ENCODE data around the gene MAD1L1. TPM values are rescaled to one million over a fixed set of nuclear protein-coding genes. Genes with fewer than 3 reads are reported as not detected.

MAD1L1 gene
- total and polyA plus RNA-seq, 2 of the 13 experiments (the other 11 are each of a cell fraction or from before 2014, with no cell fraction given): 17.4 to 64.7 TPM

DNA sequence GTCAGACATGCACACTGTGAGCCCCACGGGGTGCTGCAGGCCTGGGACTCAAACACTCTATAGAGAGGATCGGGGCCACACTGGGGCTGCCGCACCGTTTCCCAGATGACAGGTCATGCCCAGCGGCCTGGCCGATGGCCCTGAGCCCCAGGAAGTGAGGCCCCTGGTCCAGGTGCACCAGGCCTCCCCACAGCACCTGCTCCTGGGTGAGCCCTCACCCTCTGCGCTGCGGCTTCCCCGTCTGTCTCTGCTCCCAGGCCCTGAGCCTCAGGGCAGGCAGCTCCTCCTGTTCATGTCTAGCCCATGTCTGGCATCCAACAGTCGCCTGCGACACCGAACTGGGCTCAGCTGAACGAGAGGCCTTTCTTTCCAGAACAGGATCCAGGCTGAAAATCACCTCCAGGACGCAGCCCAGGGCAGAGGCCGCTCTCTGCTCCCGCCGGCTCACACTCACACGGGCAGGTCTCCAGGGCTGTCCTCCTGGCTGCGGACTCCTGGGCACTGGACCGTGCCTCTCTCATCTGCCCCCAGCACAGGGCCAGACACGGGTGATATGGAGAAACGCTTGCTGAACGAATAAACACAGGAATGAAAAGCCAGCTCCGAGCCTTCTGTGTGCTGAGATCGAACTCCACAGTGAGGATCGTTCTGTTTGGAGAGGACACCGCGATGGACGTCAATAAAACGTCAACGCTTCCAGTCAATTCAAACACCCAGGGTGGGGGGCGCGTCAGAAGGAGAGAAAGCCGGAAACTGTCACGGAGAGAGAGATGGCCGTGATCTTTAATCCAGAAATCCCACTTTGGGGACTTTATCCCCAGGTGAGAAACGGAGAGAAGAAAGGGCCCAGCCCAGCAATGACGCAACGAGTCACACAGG, 360.3 kb downstream of the MAD1L1 start (continued):
- 0 out of 2 replicates have a peak, but pooled peaks have one; percentile 22 for TF ChIP-seq HNF4A (CRISPR knock-in tag; IDR thresholded peaks at IDR 0.05)
- TF ChIP-seq ZMYM4 (CRISPR knock-in tag; IDR thresholded peaks at IDR 0.05): 0 out of 2 replicates have a peak, but pooled peaks have one; percentile 19
- peak; percentile 69; the same call in 1 of the 2 replicates for TF ChIP-seq ZNF292 (CRISPR knock-in tag; IDR thresholded peaks at IDR 0.05; ENCODE audit: borderline replicate concordance, low read depth)
- 0 out of 2 replicates have a peak, but pooled peaks have one; percentile 29 for TF ChIP-seq ZZZ3 (CRISPR knock-in tag; IDR thresholded peaks at IDR 0.05; ENCODE audit: borderline replicate concordance)
- 0 out of 2 replicates have a peak, but pooled peaks have one; percentile 52 for TF ChIP-seq MEIS2 (CRISPR knock-in tag; IDR thresholded peaks at IDR 0.05)
- TF ChIP-seq, protein P1, sequence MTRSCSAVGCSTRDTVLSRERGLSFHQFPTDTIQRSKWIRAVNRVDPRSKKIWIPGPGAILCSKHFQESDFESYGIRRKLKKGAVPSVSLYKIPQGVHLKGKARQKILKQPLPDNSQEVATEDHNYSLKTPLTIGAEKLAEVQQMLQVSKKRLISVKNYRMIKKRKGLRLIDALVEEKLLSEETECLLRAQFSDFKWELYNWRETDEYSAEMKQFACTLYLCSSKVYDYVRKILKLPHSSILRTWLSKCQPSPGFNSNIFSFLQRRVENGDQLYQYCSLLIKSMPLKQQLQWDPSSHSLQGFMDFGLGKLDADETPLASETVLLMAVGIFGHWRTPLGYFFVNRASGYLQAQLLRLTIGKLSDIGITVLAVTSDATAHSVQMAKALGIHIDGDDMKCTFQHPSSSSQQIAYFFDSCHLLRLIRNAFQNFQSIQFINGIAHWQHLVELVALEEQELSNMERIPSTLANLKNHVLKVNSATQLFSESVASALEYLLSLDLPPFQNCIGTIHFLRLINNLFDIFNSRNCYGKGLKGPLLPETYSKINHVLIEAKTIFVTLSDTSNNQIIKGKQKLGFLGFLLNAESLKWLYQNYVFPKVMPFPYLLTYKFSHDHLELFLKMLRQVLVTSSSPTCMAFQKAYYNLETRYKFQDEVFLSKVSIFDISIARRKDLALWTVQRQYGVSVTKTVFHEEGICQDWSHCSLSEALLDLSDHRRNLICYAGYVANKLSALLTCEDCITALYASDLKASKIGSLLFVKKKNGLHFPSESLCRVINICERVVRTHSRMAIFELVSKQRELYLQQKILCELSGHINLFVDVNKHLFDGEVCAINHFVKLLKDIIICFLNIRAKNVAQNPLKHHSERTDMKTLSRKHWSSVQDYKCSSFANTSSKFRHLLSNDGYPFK (CRISPR knock-in tag; IDR thresholded peaks at IDR 0.05; ENCODE audit: borderline replicate concordance): 0 out of 2 replicates have a peak, but pooled peaks have one; percentile 26
- TF ChIP-seq HOXA3 (CRISPR knock-in tag; IDR thresholded peaks at IDR 0.05): peak; percentile 65; the same call in 1 of the 2 replicates
- TF ChIP-seq, protein P2, sequence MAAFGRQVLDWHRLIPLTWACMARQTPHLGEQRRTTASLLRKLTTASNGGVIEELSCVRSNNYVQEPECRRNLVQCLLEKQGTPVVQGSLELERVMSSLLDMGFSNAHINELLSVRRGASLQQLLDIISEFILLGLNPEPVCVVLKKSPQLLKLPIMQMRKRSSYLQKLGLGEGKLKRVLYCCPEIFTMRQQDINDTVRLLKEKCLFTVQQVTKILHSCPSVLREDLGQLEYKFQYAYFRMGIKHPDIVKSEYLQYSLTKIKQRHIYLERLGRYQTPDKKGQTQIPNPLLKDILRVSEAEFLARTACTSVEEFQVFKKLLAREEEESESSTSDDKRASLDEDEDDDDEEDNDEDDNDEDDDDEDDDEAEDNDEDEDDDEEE (CRISPR knock-in tag; IDR thresholded peaks at IDR 0.05): 0 out of 2 replicates have a peak, but pooled peaks have one; percentile 59
- TF ChIP-seq CREB1 (IDR thresholded peaks at IDR 0.05): 0 out of 2 replicates have a peak, but pooled peaks have one; percentile 27
- no peak; the same call in 1 of the 2 replicates for TF ChIP-seq CREB1 (CRISPR knock-in tag; IDR thresholded peaks at IDR 0.05)
- peak; percentile 59 for TF ChIP-seq ZBTB21 (CRISPR knock-in tag; IDR thresholded peaks at IDR 0.05)
- TF ChIP-seq, protein P3, sequence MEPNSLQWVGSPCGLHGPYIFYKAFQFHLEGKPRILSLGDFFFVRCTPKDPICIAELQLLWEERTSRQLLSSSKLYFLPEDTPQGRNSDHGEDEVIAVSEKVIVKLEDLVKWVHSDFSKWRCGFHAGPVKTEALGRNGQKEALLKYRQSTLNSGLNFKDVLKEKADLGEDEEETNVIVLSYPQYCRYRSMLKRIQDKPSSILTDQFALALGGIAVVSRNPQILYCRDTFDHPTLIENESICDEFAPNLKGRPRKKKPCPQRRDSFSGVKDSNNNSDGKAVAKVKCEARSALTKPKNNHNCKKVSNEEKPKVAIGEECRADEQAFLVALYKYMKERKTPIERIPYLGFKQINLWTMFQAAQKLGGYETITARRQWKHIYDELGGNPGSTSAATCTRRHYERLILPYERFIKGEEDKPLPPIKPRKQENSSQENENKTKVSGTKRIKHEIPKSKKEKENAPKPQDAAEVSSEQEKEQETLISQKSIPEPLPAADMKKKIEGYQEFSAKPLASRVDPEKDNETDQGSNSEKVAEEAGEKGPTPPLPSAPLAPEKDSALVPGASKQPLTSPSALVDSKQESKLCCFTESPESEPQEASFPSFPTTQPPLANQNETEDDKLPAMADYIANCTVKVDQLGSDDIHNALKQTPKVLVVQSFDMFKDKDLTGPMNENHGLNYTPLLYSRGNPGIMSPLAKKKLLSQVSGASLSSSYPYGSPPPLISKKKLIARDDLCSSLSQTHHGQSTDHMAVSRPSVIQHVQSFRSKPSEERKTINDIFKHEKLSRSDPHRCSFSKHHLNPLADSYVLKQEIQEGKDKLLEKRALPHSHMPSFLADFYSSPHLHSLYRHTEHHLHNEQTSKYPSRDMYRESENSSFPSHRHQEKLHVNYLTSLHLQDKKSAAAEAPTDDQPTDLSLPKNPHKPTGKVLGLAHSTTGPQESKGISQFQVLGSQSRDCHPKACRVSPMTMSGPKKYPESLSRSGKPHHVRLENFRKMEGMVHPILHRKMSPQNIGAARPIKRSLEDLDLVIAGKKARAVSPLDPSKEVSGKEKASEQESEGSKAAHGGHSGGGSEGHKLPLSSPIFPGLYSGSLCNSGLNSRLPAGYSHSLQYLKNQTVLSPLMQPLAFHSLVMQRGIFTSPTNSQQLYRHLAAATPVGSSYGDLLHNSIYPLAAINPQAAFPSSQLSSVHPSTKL (CRISPR knock-in tag; IDR thresholded peaks at IDR 0.05): peak; percentile 19; the same call in 1 of the 2 replicates
- TF ChIP-seq ISL2 (CRISPR knock-in tag; IDR thresholded peaks at IDR 0.05): no peak

Measured in HepG2 (cell line).